KMS-11 (cell line): ENCODE results near the gene SLC2A9.

ENCODE experiments used
- H2AFZ ChIP-seq: fragments of 200-600 bp; sonication (generic); 2 replicates; pipeline ENCODE4 v1.6.1; 2016; ENCODE audit warnings: antibody characterized with exemption, mixed run types, low read depth
- H3K27ac ChIP-seq: fragments of 200-600 bp; sonication (generic); 2 replicates; pipeline ENCODE4 v1.6.1; 2016; ENCODE audit warnings: mild to moderate bottlenecking, mixed run types
- H3K27me3 ChIP-seq: fragments of 200-600 bp; sonication (generic); 2 replicates; pipeline ENCODE4 v1.6.1; 2017; ENCODE audit warnings: mild to moderate bottlenecking, low read depth, mixed run types, moderate library complexity; ENCODE audit not compliant: insufficient read depth
- H3K36me3 ChIP-seq: fragments of 200-600 bp; sonication (generic); 2 replicates; pipeline ENCODE4 v1.6.1; 2017; ENCODE audit warnings: mild to moderate bottlenecking, mixed run types; ENCODE audit not compliant: insufficient read depth
- H3K4me1 ChIP-seq: fragments of 200-600 bp; sonication (generic); 2 replicates; pipeline ENCODE4 v1.6.1; 2016; ENCODE audit warnings: mild to moderate bottlenecking, low read depth, mixed run types; ENCODE audit not compliant: poor library complexity, severe bottlenecking
- H3K4me2 ChIP-seq: fragments of 200-600 bp; sonication (generic); 2 replicates; pipeline ENCODE4 v1.7.0; 2016; ENCODE audit warnings: mild to moderate bottlenecking, mixed run types
- H3K4me3 ChIP-seq: fragments of 200-600 bp; sonication (generic); IDR thresholded peaks from 2 replicates; pipeline ENCODE4 v1.6.1; 2017; ENCODE audit warnings: low read depth, low read length, mixed read lengths; ENCODE audit not compliant: insufficient read depth
- H3K79me2 ChIP-seq: fragments of 200-600 bp; sonication (generic); 2 replicates; pipeline ENCODE4 v1.6.1; 2016; ENCODE audit warnings: low read depth, mixed run types; ENCODE audit not compliant: insufficient read depth
- H3K9ac ChIP-seq: fragments of 200-600 bp; sonication (generic); 2 replicates; pipeline ENCODE4 v1.6.1; 2016; ENCODE audit warnings: mild to moderate bottlenecking, mixed run types
- H4K20me1 ChIP-seq: fragments of 200-600 bp; sonication (generic); 2 replicates; pipeline ENCODE4 v1.6.1; 2016; ENCODE audit warnings: mild to moderate bottlenecking, mixed run types; ENCODE audit not compliant: insufficient read depth
- CTCF ChIP-seq: fragments of 200-600 bp; sonication (generic); conservative IDR thresholded peaks from 2 replicates; pipeline ENCODE4 v1.6.1; 2017; ENCODE audit warnings: low read depth, mild to moderate bottlenecking, antibody characterized with exemption, low read length, moderate library complexity, mixed read lengths

Gene SLC2A9

GRCh38 chr4:9920029-9920428 is 101.3 kb downstream of the SLC2A9 start:
- Histone ChIP-seq H3K27me3 (no peaks in the 10 kb centered on the region), H3K36me3 (no peaks in the 10 kb centered on the region), H3K4me2 (no peak overlapping the region), H3K27ac (no peak overlapping the region), H3K4me3 (no peak overlapping the region), H3K4me1 (no peaks in the 10 kb centered on the region), H4K20me1 (no peaks in the 10 kb centered on the region), H2AFZ (no peak overlapping the region), H3K79me2 (no peaks in the 10 kb centered on the region), H3K9ac (no peak overlapping the region)
- TF ChIP-seq CTCF = no peak

- Histone ChIP-seq H3K4me3 (no peak overlapping the region), H3K27ac (no peak overlapping the region), H4K20me1 (no peaks in the 10 kb centered on the region), H3K4me1 (no peaks in the 10 kb centered on the region), H3K27me3 (no peaks in the 10 kb centered on the region), H3K4me2 (no peak overlapping the region), H2AFZ (no peak overlapping the region), H3K9ac (no peak overlapping the region), H3K36me3 (no peaks in the 10 kb centered on the region), H3K79me2 (no peaks in the 10 kb centered on the region)
- no peak for TF ChIP-seq CTCF
These were observed 102.2 kb downstream of the SLC2A9 start for GRCh38 chr4:9919047-9919446.

- Histone ChIP-seq H3K79me2 (no peaks in the 10 kb centered on the region), H3K36me3 (no peaks in the 10 kb centered on the region), H3K27ac (no peak overlapping the region), H3K4me2 (no peak overlapping the region), H3K9ac (no peak overlapping the region), H3K4me1 (no peaks in the 10 kb centered on the region), H3K27me3 (no peaks in the 10 kb centered on the region), H3K4me3 (no peak overlapping the region), H2AFZ (no peak overlapping the region), H4K20me1 (no peaks in the 10 kb centered on the region)
- TF ChIP-seq CTCF = no peak
These were observed 102.8 kb downstream of the SLC2A9 start for GRCh38 chr4:9918484-9918883.

GRCh38 chr4:9916937-9917336 is 104.4 kb downstream of the SLC2A9 start:
- Histone ChIP-seq H2AFZ (no peak overlapping the region), H3K79me2 (no peaks in the 10 kb centered on the region), H3K27ac (no peak overlapping the region), H3K27me3 (no peaks in the 10 kb centered on the region), H3K4me1 (no peaks in the 10 kb centered on the region), H3K9ac (no peak overlapping the region), H4K20me1 (no peaks in the 10 kb centered on the region), H3K36me3 (no peaks in the 10 kb centered on the region), H3K4me2 (no peak overlapping the region), H3K4me3 (no peak overlapping the region)
- no peak for TF ChIP-seq CTCF

- Histone ChIP-seq H3K4me1 (no peaks in the 10 kb centered on the region), H2AFZ (no peak overlapping the region), H3K27me3 (no peaks in the 10 kb centered on the region), H4K20me1 (no peaks in the 10 kb centered on the region), H3K79me2 (no peaks in the 10 kb centered on the region), H3K4me2 (no peak overlapping the region), H3K9ac (no peak overlapping the region), H3K27ac (no peak overlapping the region), H3K36me3 (no peaks in the 10 kb centered on the region), H3K4me3 (no peak overlapping the region)
- TF ChIP-seq CTCF = no peak
These were observed 105.0 kb downstream of the SLC2A9 start for GRCh38 chr4:9916346-9916745.
